Measurements from ENCODE around the gene MPP2.

The MPP2 gene

DNA sequence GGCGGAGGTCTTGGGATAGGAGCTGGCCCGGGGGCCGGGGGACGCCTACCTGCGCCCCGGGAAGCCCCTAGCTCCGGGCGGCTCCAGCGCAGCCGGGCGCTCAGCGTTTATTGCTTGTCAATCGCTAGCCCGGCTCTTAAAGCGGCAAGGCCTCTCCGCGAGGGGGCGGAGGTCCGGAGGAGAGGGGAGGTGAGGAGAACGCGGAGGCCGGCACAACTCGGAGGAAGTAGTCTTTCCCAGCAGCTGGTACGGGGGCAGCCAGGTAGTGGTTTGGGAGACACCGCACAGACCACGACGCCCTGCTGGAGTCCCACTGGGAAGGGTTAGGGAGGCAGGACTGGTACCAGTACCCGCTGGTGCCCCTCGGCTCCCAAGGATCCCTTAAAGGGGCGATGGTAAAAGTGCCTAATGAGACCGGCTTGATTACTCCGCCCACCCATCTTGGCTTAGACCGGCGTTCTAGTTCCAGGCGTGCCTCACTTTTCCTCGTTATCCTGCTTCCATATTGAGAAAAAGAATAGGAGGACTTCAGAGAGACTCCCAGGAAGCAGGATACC lies at the start of gene MPP2:
TSS of gene MPP2 (minus strand) at position 112 of the 557 bp plus-strand sequence. CDS start 3,076 bp downstream, outside the sequence.
- peaks cover 11% of the 10 kb centered on the region; the same call in 1 of the 2 replicates for H3K4me1 ChIP-seq (ENCODE audit: insufficient read depth, low read length)
- H3K9ac ChIP-seq (ENCODE audit: low read depth, low read length) = peak within 1 kb of the TSS; percentile 66; the same call in 1 of the 2 replicates
- no peaks in the 10 kb centered on the region for H3K36me3 ChIP-seq (ENCODE audit: insufficient read depth, low read depth, low read length)
- peak within 1 kb of the TSS; percentile 72 for H3K4me3 ChIP-seq (ENCODE audit: low read length)
- no peaks in the 10 kb centered on the region for H3K9me3 ChIP-seq (ENCODE audit: insufficient read depth, low read depth, low read length)
- H3K27me3 ChIP-seq (ENCODE audit: insufficient read depth, low read length) = peaks cover 50% of the 10 kb centered on the region
- H3K27ac ChIP-seq (ENCODE audit: low read length) = no peak within 1 kb of the TSS

GRCh38 chr17:43956222-43956621 lies 48.9 kb upstream of the MPP2 start:
- H3K9me3 ChIP-seq (ENCODE audit: insufficient read depth, low read depth, low read length) = no peaks in the 10 kb centered on the region
- H3K27ac ChIP-seq (ENCODE audit: low read length) = no peak overlapping the region
- H3K9ac ChIP-seq (ENCODE audit: low read depth, low read length) = no peak overlapping the region
- H3K36me3 ChIP-seq (ENCODE audit: insufficient read depth, low read depth, low read length) = no peaks in the 10 kb centered on the region
- H3K27me3 ChIP-seq (ENCODE audit: insufficient read depth, low read length) = peaks cover 48% of the 10 kb centered on the region
- H3K4me1 ChIP-seq (ENCODE audit: insufficient read depth, low read length) = no peaks in the 10 kb centered on the region
- H3K4me3 ChIP-seq (ENCODE audit: low read length) = no peak overlapping the region

DNA sequence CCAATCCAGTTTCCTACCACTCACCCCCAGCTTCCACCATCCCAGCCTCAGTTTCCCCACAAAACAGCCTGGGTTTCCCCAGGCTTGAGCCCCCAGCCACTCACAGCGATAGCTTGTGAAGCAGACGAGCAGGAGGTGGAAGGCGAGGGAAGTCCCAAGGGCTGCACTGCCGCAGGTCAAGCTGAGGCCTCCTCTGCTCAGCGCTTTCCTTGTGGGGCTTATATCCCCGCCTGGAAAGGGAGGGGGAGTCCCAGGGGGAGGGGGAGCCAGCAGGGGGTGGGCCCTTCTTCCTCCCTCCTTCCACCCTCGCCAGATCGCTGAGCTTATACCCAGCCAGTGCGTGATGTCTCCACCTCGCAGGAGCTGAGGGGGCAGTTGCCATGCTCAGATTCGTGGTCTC lies 46.4 kb upstream of the MPP2 start, which contains the start of gene PYY:
TSS of gene PYY (minus strand) at position 195 of the 400 bp plus-strand sequence. CDS start 457 bp downstream, outside the sequence.
- H3K9me3 ChIP-seq (ENCODE audit: insufficient read depth, low read depth, low read length) = no peaks in the 10 kb centered on the region

DNA sequence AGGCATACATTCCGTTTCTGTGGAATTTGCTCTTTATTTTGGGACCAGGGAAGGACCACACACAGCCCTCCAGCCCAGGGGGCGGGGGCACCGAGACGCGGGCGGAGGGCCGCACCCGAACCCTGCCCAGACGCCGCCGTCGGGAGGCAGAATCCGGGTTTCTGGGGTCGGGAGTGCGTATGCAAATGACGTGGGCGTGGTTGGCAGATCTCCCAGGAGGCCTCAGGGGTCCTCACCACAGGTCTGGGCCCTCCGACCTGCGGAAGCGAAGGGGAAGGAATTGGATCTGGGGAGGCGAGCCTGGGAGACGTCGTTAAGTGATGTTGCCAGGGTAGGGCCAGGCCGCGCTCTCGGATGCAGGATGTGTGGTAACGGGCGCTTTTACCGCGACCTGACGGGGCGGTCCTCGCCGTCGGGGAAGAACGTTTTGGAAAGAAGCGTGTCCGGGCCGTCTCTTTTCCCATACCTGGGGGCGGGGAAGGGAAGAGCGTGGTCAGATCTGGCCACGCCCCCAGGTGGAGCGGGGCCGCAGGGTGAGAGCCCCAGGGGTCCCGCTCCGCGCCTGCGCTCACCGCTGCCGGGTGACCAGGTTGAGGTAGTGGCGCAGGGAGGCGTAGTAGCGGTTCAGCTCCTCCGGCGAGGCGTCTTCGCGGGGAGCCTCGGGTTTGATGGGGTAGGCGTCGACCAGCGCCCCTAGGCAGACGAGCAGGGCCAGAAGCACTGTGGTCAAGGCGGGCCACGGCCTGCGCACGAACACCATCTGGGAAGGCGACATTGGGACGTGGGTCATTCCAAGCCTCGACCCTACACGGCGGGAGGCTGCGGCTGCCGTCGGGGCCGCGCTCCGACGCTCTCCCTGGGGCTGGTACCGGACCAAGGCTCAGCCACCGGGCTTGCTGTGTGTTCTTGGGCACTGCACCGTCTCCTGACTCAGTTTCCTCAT lies 45.7 kb upstream of the MPP2 start:
- Histone ChIP-seq H3K4me3 (ENCODE audit: low read length) (peak overlapping the region; percentile 75), H3K27ac (ENCODE audit: low read length) (no peak overlapping the region), H3K9ac (ENCODE audit: low read depth, low read length) (peak overlapping the region; percentile 77; the same call in 1 of the 2 replicates), H3K9me3 (ENCODE audit: insufficient read depth, low read depth, low read length) (no peaks in the 10 kb centered on the region), H3K36me3 (ENCODE audit: insufficient read depth, low read depth, low read length) (no peaks in the 10 kb centered on the region), H3K4me1 (ENCODE audit: insufficient read depth, low read length) (no peaks in the 10 kb centered on the region), H3K27me3 (ENCODE audit: insufficient read depth, low read length) (peaks cover 56% of the 10 kb centered on the region)

More for the DNA sequence above, 46.4 kb upstream of the MPP2 start, which contains the start of gene PYY:
- Histone ChIP-seq H3K9ac (ENCODE audit: low read depth, low read length) (peak within 1 kb of the TSS; percentile 77; the same call in 1 of the 2 replicates), H3K36me3 (ENCODE audit: insufficient read depth, low read depth, low read length) (no peaks in the 10 kb centered on the region), H3K4me1 (ENCODE audit: insufficient read depth, low read length) (no peaks in the 10 kb centered on the region), H3K4me3 (ENCODE audit: low read length) (peak within 1 kb of the TSS; percentile 75), H3K27ac (ENCODE audit: low read length) (no peak within 1 kb of the TSS), H3K27me3 (ENCODE audit: insufficient read depth, low read length) (peaks cover 56% of the 10 kb centered on the region)

DNA sequence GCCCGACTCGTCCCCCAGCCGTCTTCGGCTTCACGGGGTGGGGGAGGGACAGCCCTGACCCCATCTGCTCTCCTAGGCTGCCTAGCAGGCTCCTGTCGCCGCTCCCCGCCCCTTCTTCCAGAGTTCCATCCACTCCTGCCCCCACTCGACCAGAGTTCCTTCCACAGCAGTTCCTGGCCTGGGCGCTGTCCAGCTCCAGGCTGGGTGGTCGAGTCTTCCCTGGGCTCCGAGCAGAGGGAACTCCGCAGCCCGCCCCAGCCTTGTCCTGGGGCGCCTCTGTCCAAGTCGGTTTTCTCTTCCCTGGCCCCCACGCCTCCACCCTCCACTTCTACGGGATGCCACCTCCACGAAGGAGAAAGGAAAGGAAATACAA lies 45.0 kb upstream of the MPP2 start:
- Histone ChIP-seq H3K9ac (ENCODE audit: low read depth, low read length) (peak overlapping the region; percentile 77; the same call in 1 of the 2 replicates), H3K9me3 (ENCODE audit: insufficient read depth, low read depth, low read length) (no peaks in the 10 kb centered on the region), H3K27me3 (ENCODE audit: insufficient read depth, low read length) (peaks cover 56% of the 10 kb centered on the region), H3K4me1 (ENCODE audit: insufficient read depth, low read length) (no peaks in the 10 kb centered on the region), H3K27ac (ENCODE audit: low read length) (no peak overlapping the region), H3K4me3 (ENCODE audit: low read length) (peak overlapping the region; percentile 75), H3K36me3 (ENCODE audit: insufficient read depth, low read depth, low read length) (no peaks in the 10 kb centered on the region)

- Histone ChIP-seq H3K4me3 (ENCODE audit: low read length) (peak overlapping the region; percentile 75), H3K36me3 (ENCODE audit: insufficient read depth, low read depth, low read length) (no peaks in the 10 kb centered on the region), H3K9ac (ENCODE audit: low read depth, low read length) (no peak overlapping the region; the same call in 1 of the 2 replicates), H3K27ac (ENCODE audit: low read length) (no peak overlapping the region), H3K4me1 (ENCODE audit: insufficient read depth, low read length) (no peaks in the 10 kb centered on the region), H3K9me3 (ENCODE audit: insufficient read depth, low read depth, low read length) (no peaks in the 10 kb centered on the region), H3K27me3 (ENCODE audit: insufficient read depth, low read length) (peaks cover 56% of the 10 kb centered on the region)
Measured at GRCh38 chr17:43951750-43952149, 44.4 kb upstream of the MPP2 start.

- no peaks in the 10 kb centered on the region for H3K36me3 ChIP-seq (ENCODE audit: insufficient read depth, low read depth, low read length)
- H3K9ac ChIP-seq (ENCODE audit: low read depth, low read length) = no peak overlapping the region
- H3K27ac ChIP-seq (ENCODE audit: low read length) = no peak overlapping the region
- no peaks in the 10 kb centered on the region for H3K4me1 ChIP-seq (ENCODE audit: insufficient read depth, low read length)
- H3K27me3 ChIP-seq (ENCODE audit: insufficient read depth, low read length) = peaks cover 52% of the 10 kb centered on the region
- H3K4me3 ChIP-seq (ENCODE audit: low read length) = no peak overlapping the region
- no peaks in the 10 kb centered on the region for H3K9me3 ChIP-seq (ENCODE audit: insufficient read depth, low read depth, low read length)
Measured at GRCh38 chr17:43950554-43950953, 43.2 kb upstream of the MPP2 start.

GRCh38 chr17:43949781-43950180 lies 42.4 kb upstream of the MPP2 start:
- H3K36me3 ChIP-seq (ENCODE audit: insufficient read depth, low read depth, low read length) = no peaks in the 10 kb centered on the region

DNA sequence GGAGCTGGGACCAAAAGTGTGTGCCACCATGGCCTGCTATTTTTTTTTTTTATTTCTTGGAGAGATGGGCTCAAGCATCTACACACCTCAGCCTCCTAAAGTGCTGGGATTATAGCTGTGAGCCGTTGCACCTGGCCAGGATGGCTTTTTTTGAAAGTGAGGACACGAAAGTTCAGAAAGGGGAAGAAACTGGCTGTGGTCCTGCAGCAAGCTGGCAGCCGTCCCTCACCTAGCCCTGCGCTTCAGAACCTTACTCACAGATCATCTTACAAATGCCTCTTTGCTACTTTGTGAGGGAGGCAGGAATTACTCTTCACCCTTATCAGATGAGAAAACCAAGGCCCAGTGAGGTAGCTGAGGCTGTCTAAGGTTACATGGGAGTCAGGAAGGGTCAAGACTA lies 39.4 kb upstream of the MPP2 start:
- Histone ChIP-seq H3K9me3 (ENCODE audit: insufficient read depth, low read depth, low read length) (no peaks in the 10 kb centered on the region), H3K36me3 (ENCODE audit: insufficient read depth, low read depth, low read length) (no peaks in the 10 kb centered on the region), H3K4me1 (ENCODE audit: insufficient read depth, low read length) (no peaks in the 10 kb centered on the region), H3K9ac (ENCODE audit: low read depth, low read length) (no peak overlapping the region), H3K27me3 (ENCODE audit: insufficient read depth, low read length) (peaks cover 14% of the 10 kb centered on the region), H3K4me3 (ENCODE audit: low read length) (no peak overlapping the region), H3K27ac (ENCODE audit: low read length) (no peak overlapping the region)

More at GRCh38 chr17:43949781-43950180, 42.4 kb upstream of the MPP2 start:
- H3K4me1 ChIP-seq (ENCODE audit: insufficient read depth, low read length) = no peaks in the 10 kb centered on the region
- H3K9me3 ChIP-seq (ENCODE audit: insufficient read depth, low read depth, low read length) = no peaks in the 10 kb centered on the region
- H3K27ac ChIP-seq (ENCODE audit: low read length) = no peak overlapping the region
- no peak overlapping the region for H3K9ac ChIP-seq (ENCODE audit: low read depth, low read length)
- H3K27me3 ChIP-seq (ENCODE audit: insufficient read depth, low read length) = peaks cover 44% of the 10 kb centered on the region
- no peak overlapping the region for H3K4me3 ChIP-seq (ENCODE audit: low read length)

DNA sequence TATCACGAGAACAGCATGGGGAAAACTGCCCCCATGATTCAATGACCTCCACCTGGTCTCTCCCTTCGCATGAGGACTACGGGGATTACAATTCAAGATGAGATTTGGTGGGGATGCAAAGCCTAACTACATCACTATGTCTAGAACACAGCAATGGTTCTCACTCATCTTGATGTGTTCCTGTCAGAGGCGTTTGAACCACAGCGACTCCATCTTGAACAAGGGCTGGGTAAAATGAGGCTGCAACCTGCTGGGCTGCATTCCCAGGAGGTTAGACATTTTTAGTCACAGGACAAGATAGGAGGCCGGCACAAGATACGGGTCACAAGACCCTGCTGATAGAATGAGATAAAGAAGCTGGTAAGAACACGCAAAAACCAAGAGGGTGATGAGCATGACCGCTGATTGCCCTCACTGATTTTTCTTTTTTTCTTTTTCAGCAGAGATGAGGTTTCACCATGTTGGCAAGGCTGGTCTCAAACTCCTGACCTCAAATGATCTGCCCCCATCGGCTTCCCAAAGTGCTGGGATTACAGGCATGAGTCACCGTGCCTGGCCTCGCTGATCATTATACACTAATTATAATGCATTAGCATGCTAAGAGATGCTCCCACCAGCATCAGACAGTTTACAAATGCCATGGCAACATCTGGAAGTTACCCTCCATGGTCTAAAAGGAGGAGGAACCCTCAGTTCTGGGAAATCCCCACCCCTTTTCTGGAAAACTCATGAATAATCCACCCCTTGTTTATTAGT lies 37.9 kb upstream of the MPP2 start:
- Histone ChIP-seq H3K9me3 (ENCODE audit: insufficient read depth, low read depth, low read length) (no peaks in the 10 kb centered on the region), H3K4me3 (ENCODE audit: low read length) (no peak overlapping the region), H3K27me3 (ENCODE audit: insufficient read depth, low read length) (peaks cover 2% of the 10 kb centered on the region; the same call in 1 of the 2 replicates), H3K36me3 (ENCODE audit: insufficient read depth, low read depth, low read length) (no peaks in the 10 kb centered on the region), H3K27ac (ENCODE audit: low read length) (no peak overlapping the region), H3K9ac (ENCODE audit: low read depth, low read length) (no peak overlapping the region), H3K4me1 (ENCODE audit: insufficient read depth, low read length) (no peaks in the 10 kb centered on the region)

DNA sequence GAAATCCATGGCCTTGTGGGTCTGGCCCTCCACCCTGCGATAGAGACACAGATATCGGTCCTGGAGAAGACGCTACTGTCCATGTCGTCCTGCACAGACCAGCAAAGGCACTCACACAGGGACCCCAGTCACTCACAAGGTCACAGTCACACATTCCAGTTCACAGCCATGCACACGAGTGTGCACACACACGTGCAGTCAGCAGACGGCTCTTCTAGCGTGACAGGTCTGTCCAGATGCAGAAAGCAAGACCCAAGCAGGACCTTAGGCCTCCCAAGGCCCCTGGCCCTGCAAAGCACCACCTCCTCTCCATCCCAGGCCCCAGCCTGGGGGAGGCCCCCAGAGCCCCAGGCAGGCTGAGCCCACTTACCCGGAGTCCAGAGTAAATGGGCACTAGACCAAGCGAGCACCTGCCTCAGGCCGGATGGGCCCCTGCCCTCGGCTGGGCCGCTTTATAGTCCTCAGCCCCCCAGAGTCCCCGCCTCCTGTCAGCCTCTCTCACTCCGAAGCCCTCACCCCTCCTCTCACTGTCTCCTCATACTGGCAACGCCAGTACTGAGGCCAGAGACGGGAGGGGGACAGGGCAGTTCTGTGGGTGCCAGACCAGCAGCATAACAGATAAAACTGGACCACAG lies 34.8 kb upstream of the MPP2 start, which contains the start of gene PPY:
TSS of gene PPY (minus strand) at position 426 of the 635 bp plus-strand sequence. CDS start 822 bp downstream, outside the sequence.
- Histone ChIP-seq H3K27me3 (ENCODE audit: insufficient read depth, low read length) (peaks cover 31% of the 10 kb centered on the region), H3K9me3 (ENCODE audit: insufficient read depth, low read depth, low read length) (no peaks in the 10 kb centered on the region), H3K9ac (ENCODE audit: low read depth, low read length) (no peak within 1 kb of the TSS), H3K4me1 (ENCODE audit: insufficient read depth, low read length) (no peaks in the 10 kb centered on the region), H3K36me3 (ENCODE audit: insufficient read depth, low read depth, low read length) (no peaks in the 10 kb centered on the region), H3K27ac (ENCODE audit: low read length) (no peak within 1 kb of the TSS), H3K4me3 (ENCODE audit: low read length) (no peak within 1 kb of the TSS)
